ENCODE measurements around the gene RABL6. TPM values are rescaled to one million over a fixed set of nuclear protein-coding genes. Genes with fewer than 3 reads are reported as not detected.

The RABL6 gene
- total RNA-seq, 4 donors from 2014 or later, result 54.9 to 70.7 (median 61.5) TPM

DNA sequence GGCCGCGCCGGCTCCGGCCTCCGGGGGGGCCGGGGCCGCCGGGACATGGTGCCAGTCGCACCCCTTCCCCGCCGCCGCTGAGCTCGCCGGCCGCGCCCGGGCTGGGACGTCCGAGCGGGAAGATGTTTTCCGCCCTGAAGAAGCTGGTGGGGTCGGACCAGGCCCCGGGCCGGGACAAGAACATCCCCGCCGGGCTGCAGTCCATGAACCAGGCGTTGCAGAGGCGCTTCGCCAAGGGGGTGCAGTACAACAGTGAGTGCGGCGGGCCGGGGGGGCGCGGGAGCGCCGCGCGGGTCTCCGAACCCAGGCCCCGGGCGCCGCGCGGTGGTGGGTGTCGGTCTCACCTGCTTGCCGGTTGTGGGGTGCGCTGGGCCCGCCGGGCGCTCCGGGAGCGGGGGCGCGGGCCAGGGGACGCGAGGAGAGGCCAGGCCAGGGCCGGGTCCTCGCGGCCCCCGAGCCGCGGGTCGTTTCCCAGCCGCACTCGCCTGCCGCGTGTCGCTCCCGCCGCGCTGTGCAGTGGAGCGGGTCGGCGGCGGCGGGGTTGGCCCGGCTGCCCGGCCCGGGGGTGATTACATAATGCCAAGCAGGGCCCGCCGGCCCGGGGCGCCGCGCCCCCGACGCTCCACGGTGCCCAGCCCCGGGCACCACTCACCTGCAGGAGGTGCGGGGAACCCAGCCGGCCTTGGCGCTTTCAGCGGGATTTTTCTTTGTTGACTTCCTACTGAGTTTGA is 492 bp downstream of the RABL6 start:
- peak overlapping the region; percentile 86 to 96 (median 92) for H3K27ac ChIP-seq
- 0 to 2% methylated on average over 2 to 15 of the region's 93 CpGs for WGBS, 2 donors
- peaks cover 0 to 45% (median 0%) of the 10 kb centered on the region in 3 donors for H3K36me3 ChIP-seq
- intact Hi-C loops (cut with DNase I), result no loop called here
- H3K27me3 ChIP-seq, result peaks cover 0 to 3% (median 0%) of the 10 kb centered on the region in 4 donors
- peaks cover 27 to 57% (median 27%) of the 10 kb centered on the region in 3 donors for H3K4me1 ChIP-seq
- peak overlapping the region; percentile 84 to 98 (median 89) for H3K4me3 ChIP-seq
- no peaks in the 10 kb centered on the region for H3K9me3 ChIP-seq
- TF ChIP-seq, protein P1, sequence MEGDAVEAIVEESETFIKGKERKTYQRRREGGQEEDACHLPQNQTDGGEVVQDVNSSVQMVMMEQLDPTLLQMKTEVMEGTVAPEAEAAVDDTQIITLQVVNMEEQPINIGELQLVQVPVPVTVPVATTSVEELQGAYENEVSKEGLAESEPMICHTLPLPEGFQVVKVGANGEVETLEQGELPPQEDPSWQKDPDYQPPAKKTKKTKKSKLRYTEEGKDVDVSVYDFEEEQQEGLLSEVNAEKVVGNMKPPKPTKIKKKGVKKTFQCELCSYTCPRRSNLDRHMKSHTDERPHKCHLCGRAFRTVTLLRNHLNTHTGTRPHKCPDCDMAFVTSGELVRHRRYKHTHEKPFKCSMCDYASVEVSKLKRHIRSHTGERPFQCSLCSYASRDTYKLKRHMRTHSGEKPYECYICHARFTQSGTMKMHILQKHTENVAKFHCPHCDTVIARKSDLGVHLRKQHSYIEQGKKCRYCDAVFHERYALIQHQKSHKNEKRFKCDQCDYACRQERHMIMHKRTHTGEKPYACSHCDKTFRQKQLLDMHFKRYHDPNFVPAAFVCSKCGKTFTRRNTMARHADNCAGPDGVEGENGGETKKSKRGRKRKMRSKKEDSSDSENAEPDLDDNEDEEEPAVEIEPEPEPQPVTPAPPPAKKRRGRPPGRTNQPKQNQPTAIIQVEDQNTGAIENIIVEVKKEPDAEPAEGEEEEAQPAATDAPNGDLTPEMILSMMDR (IDR thresholded peaks at IDR 0.05), result no peak
- no peak for DNase-seq

DNA sequence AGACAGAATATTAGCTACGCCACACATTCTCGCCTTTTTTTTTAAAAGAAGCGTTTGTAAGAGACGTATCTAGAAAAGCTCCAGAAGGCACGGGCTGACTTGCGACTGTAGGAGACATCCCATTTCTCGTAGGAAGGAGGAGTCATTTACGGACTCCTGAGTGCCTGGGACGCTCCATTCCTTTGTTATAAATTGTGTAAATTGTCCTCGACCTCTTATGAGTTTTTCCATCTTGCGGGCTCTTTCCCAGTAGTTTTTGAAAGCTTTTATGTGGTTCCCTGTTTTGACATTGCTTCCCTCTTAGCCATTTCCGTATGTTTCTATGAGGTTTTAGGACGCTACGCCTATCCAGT is 1.0 kb downstream of the RABL6 start:
- no peaks in the 10 kb centered on the region for H3K27me3 ChIP-seq
- TF ChIP-seq, protein P1 (IDR thresholded peaks at IDR 0.05), result no peak
- no peak for TF ChIP-seq POLR2A (IDR thresholded peaks at IDR 0.05)
- H3K4me1 ChIP-seq, result peaks cover 27 to 57% (median 27%) of the 10 kb centered on the region in 3 donors
- peak overlapping the region; percentile 84 to 98 (median 89) for H3K4me3 ChIP-seq
- WGBS, 2 donors, result 1 to 2% methylated on average over 14 of the region's 14 CpGs
- intact Hi-C loops (cut with DNase I), result no loop called here
- peaks cover 0 to 48% (median 0%) of the 10 kb centered on the region in 3 donors for H3K36me3 ChIP-seq
- no peaks in the 10 kb centered on the region for H3K9me3 ChIP-seq
- DNase-seq, result no peak
- peak overlapping the region in 3 of 4 donors; percentile 86 to 96 (median 88) for H3K27ac ChIP-seq

- Histone ChIP-seq H3K4me1 (peaks cover 3 to 23% (median 6%) of the 10 kb centered on the region in 3 donors), H3K27ac (no peak overlapping the region), H3K36me3 (peaks cover 0 to 58% (median 0%) of the 10 kb centered on the region in 3 donors), H3K4me3 (no peak overlapping the region), H3K27me3 (no peaks in the 10 kb centered on the region), H3K9me3 (no peaks in the 10 kb centered on the region)
- DNase-seq, result no peak
- WGBS, 2 donors, result 87% methylated on average over 13 of the region's 13 CpGs
- intact Hi-C loops (cut with DNase I), result no loop called here
- TF ChIP-seq, protein P1 (IDR thresholded peaks at IDR 0.05), result no peak
- TF ChIP-seq POLR2A (IDR thresholded peaks at IDR 0.05), result no peak
These were observed 7.1 kb downstream of the RABL6 start for GRCh38 chr9:136814725-136815421.

DNA sequence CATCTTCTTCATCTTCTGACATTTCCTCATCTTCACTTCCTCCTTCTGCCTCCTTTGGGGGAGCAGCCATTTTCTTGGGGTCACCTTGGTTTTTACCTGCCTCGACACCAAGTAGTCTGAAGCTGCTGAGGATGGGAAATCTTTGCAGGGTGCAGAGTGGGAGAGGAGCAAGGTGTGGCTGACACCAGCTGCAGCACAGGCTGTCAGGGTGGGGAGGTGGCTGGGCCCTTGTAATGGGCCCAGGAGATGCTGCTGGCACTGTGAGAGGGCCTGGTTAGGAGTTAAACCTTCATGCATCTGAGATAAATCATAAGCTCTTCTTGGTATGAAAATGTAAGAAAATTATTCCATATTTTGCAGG is 7.7 kb downstream of the RABL6 start:
- WGBS, 2 donors, result 40% methylated on average over 1 of the region's 1 CpG; no CpG with 5 or more reads in 1 of the 2 donors
- TF ChIP-seq POLR2A (IDR thresholded peaks at IDR 0.05), result no peak
- TF ChIP-seq, protein P1 (IDR thresholded peaks at IDR 0.05), result no peak
- H3K36me3 ChIP-seq, result peaks cover 0 to 53% (median 0%) of the 10 kb centered on the region in 3 donors

More for the DNA sequence above, 7.7 kb downstream of the RABL6 start:
- no peak overlapping the region for H3K4me3 ChIP-seq
- H3K27ac ChIP-seq, result no peak overlapping the region
- peaks cover 0 to 18% (median 2%) of the 10 kb centered on the region in 3 donors for H3K4me1 ChIP-seq
- intact Hi-C loops (cut with DNase I), result no loop called here
- H3K27me3 ChIP-seq, result no peaks in the 10 kb centered on the region
- no peak for DNase-seq
- no peaks in the 10 kb centered on the region for H3K9me3 ChIP-seq

Measured in esophagus squamous epithelium (tissue), 5 donors.